Skin epidermis (tissue), 12 donors: ENCODE measurements around the gene TRAF3.

Source experiments
- H3K27ac ChIP-seq, 21 experiments: fragments of 200-600 bp; sonication (generic) in 11 of 21; one replicate each; pipeline ENCODE4 v1.5.0; 2020; ENCODE audit warnings: mild to moderate bottlenecking in 3 of 21, inconsistent platforms in 2 of 21, moderate library complexity in 2 of 21
- H3K4me3 ChIP-seq, 7 experiments: fragments of 200-600 bp; sonication (generic) in 2 of 7; one replicate each; pipeline ENCODE4 v1.5.0; 2020; ENCODE audit warnings: inconsistent platforms in 2 of 7, mild to moderate bottlenecking in 2 of 7, moderate library complexity in 1 of 7

The TRAF3 gene

DNA sequence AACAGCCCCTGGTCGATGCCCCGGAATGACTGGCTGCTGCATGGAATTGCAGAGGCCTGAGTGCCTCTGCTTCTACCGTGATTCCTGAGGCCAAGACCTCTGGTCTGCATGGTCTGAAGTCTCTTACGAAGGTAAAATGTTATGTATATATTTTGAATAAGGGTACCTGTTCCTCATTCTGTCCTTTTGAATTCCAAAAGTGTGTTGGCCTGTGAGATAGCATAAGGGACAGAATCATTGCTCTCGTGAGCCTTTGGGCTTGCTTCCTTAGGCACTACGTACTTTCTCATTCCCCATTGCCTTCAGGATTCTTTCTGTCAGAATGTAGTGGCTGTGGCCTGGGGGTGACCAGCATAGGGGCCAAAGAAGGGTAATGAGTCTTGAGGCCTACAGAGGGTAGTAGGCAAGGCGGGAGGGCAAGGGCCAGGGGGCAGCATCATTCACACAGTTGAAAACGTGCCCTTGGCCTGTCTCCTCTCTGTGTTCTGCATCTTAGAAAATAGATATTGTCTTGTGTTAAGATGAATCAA lies 19.5 kb downstream of the TRAF3 start:
- H3K27ac ChIP-seq = no peak overlapping the region
- H3K4me3 ChIP-seq = no peak overlapping the region

DNA sequence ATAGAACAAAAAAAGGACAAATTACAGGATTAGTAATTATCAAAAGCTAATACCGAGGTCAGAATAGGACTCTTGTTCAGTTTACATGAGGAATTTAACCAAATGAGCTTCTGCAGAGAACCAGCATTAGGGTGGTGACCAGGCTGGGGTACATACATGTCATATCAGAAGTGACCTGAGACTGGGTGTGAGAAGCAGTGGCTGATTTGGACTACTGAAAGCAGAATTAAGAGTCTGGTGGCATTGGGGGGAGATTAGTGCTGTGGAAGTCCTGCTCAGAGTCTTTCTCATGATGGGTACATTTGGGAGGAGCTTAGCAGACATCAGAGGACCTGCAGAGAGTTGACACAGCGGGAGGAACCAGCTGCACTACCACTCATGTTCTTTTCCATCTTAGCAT lies 21.7 kb downstream of the TRAF3 start:
- Histone ChIP-seq H3K27ac (peak overlapping the region in 1 of 21 experiments; percentile 4), H3K4me3 (no peak overlapping the region)

DNA sequence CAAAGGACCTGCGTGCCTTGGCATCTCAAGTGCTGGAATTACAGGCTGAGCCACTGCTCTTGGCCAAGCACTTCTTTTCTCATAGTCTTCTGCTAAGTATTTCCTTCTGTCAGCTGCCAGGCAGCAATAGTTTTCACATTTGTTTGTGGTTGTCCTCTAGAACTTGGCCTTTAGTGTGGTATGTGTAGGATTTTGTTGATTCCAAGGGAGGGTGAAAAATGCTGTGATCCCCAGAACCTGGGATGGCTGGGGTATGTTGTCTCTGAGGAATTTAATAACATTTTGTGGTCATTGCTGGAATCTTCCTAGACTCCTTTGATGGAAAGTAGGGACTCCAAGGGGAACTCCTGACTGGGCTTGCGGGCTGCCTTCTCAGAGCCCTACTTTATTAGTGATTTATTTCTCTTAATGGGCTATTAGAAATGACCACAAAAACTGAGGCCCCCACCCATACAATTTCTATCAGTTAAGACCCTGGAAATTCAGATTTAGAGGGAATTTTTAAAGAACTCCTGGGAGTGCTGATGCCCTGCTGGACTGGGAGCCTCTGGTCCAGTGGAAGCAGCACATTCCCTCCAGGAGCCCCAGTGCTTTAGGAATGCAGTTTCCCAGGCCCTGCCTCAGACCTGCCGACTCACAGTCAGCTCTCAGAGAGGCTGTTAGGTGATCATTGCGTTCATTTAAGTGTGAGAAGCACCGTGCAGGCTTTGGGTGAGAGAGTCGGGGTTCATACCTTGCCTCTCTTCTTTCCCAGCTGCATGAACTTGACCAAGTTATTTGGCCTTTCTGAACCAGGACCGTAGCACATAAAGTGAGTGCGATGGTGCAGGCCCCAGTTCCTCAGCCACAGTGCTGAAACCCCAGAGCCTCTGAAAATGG lies 22.7 kb downstream of the TRAF3 start:
- Histone ChIP-seq H3K4me3 (no peak overlapping the region), H3K27ac (peak overlapping the region in 6 of 21 experiments; percentile 11 to 65 (median 24))

DNA sequence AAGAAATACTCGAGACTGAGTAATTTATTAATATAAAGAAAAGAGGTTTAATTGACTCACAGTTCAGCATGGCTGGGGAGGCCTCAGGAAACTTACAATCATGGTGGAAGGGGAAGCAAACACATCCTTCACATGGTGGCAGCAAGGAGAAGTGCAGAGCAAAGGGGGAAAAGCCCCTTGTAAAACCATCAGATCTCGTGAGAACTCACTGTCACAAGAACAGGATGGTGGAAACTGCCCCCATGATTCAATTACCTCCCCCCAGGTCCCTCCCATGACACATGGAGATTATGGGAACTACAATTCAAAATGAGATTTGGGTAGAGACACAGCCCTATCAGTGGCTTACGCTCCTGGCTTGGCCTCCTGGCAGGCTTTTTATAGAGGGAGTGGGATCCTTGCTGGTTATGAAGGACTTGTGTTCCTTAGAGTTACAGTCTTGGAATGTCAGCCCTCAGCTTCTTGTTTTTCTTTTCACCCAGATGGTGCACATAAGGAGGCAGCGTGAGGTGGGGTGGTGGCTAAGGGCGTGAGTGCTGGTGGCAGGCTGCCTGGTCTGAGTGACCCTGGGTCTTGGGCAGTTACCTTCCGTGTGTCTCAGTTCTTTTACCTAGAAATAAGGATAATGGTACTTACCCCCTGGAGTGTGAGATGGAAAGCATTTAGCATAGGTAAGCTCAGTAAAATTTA lies 25.7 kb downstream of the TRAF3 start:
- no peak overlapping the region for H3K27ac ChIP-seq

DNA sequence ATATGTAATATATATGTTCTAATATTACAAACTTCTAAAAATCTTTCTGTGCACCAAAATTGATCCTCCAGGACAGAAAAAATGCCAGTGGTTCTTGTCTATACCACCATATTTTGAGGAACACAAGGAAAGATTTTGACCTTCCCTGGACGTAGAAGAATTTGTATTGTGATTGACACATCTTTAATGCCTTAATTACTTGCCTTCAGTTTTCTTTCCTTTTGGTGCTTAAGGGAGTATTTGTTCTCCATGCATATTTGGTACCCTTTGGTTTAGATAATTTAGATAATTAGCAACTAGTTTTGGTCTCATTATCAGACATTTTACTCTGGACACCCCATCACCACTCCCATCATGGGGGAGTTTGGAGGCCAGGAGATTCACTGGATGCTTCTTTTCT lies 27.6 kb downstream of the TRAF3 start:
- Histone ChIP-seq H3K27ac (peak overlapping the region in 3 of 21 experiments; percentile 32 to 79 (median 64)), H3K4me3 (no peak overlapping the region)

More for the DNA sequence above, 25.7 kb downstream of the TRAF3 start:
- H3K4me3 ChIP-seq = no peak overlapping the region

DNA sequence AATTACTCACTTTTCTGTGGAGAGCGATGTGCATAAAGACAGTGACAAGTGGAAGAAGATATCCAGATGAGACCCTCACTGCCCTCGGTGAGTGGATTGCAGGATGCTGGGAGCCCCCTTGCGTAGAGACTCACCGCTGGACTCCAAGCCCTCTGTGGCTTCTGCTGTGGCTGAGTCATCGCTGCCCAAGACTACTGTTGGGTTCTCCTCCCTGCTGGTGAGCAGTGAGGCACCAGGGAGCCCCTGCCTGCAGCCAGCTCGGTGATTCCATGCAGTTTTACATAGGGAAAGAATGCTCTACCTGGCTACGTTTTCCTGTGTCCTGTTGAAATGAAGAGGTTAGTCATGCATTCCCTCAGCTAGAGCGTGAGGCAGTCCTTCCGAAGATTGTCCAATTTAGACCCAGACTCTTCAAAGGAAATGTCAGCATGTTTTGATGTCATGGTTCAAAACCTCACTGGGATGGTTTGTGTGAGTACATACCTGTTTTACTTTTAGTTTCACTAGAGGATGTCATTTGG lies 28.2 kb downstream of the TRAF3 start:
- Histone ChIP-seq H3K4me3 (no peak overlapping the region), H3K27ac (peak overlapping the region in 6 of 21 experiments; percentile 32 to 79 (median 53))

DNA sequence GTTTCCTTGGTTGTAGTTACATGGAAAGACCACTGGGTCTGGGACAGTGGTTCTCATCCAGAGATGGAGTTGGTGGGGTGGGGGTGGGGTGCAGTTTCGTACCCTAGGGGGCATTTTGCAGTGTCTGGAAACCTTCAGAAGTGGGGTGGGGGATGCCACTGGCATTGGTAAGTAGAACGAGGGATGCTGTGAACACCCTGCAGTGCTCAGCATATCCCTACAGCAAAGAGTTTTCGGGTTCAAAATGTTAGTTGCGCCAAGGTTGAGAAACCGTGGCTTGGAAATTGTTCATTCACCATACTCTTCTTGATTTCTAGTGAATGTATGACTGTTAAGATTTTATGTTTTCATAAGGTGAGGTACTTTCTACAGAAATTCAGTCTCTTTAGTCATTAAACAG lies 28.7 kb downstream of the TRAF3 start:
- no peak overlapping the region for H3K4me3 ChIP-seq
- peak overlapping the region in 6 of 21 experiments; percentile 32 to 79 (median 48) for H3K27ac ChIP-seq

DNA sequence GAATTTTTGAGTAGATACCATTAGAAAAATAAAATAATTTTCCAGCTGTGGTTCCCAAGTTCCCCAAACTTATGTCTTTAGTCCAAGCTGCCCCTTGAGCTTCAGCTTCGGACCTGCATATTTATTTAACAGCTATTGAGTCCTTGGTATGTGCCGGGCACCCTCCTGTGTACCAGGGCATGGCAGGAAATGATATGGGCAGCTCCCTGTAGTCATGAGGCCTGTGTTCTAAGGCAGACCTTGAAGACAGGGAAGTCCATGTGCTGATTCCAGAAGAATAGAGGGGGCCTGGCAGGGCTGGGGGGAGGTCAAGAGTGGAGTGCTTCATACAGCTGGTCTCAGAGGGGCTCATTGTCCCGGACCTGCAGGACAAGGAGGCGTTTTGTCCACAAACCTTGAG lies 29.2 kb downstream of the TRAF3 start:
- H3K27ac ChIP-seq = peak overlapping the region in 7 of 21 experiments; percentile 7 to 79 (median 40)
- H3K4me3 ChIP-seq = no peak overlapping the region

DNA sequence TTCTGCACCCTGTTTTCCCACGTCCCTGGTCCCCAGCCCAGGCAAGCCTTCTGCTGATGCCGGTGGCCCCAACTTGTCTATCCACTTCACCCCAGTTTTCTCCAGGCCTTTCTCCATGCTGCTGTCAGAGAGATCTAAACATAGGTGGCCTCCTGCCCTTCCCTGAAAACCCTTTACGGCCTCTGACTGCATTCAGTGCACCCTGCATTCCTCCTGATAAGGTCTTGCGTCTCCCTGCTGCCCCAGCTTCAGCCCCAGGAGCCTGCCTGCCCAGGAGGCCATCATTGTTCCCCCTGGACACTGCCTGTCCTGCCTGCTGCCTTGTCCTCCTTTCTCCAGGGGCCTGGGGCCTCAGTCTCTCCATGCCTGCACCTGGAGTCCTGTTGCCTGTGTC lies 29.8 kb downstream of the TRAF3 start:
- H3K27ac ChIP-seq = peak overlapping the region in 9 of 21 experiments; percentile 7 to 79 (median 38)
- no peak overlapping the region for H3K4me3 ChIP-seq

DNA sequence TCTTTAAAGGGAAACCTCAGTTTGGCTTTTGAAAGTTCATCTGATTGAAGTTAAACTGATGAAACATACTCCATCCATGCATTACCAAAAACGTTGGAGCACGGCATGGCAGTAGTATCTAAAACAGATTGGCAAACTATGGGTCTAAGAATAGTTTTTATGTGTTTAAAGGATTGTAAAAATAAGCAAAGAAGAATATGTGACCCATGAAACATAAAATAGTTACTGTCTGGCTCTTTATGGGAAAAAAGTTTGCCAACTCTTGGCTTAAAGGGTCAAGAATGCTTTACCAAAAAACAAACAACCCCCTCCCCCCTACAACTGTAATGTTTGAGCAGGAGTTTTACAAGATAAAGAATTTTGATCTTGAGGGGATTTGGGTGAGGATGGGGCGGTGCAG lies 32.6 kb downstream of the TRAF3 start:
- Histone ChIP-seq H3K4me3 (no peak overlapping the region), H3K27ac (peak overlapping the region in 1 of 21 experiments; percentile 1)

DNA sequence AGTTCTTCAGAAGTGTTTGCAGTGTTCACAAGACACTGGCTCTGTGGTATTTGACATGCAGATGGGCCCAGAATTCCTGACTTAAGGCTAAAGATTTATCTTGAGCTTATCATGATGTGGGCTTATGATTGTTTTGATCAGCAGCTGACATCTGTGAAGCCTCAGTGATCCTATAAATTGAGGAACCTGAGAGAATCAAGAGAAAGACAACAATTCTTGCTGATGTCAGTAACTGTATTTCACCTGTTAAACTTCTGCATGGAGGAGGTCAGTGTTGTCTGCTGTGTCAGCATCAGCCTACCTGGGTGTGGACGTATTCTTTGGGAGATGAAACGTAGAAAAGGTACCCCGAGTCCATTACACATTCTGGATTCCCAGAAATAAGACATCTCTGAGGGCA lies 33.3 kb downstream of the TRAF3 start:
- Histone ChIP-seq H3K4me3 (no peak overlapping the region), H3K27ac (peak overlapping the region in 1 of 21 experiments; percentile 1)

DNA sequence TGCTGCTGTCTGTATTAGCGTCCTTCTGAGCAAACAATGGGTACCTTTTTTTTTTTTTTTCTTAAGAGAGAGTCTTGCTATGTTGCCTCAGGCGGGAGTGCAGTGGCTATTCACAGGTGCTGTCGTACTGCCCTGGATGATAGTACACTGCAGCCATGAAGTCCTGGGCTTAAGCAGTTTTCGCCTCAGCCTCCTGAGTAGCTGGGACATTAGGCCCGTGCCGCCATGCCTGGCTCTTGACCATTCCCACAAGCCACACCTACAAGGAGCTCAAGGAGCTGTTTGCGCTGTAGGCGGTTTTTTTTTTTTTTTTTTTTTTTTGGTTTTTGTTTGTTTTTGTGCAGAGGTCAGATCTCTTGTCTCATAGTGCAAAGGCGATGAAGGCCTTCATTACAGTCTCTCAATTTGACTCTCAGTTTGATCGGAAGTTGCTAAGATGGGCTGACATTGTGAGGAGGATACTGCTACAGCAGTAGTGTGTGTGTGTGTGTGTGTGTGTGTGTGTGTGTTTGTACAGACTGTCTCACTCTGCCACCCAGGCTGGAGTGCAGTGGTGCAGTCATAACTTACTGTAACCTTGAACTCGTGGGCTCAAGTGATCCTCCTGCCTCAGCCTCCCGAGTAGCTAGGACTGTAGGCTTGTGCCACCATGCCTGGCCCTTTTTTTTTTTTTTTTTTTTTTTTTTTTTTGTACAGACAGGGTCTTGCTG lies 34.2 kb downstream of the TRAF3 start:
- no peak overlapping the region for H3K4me3 ChIP-seq
- no peak overlapping the region for H3K27ac ChIP-seq

DNA sequence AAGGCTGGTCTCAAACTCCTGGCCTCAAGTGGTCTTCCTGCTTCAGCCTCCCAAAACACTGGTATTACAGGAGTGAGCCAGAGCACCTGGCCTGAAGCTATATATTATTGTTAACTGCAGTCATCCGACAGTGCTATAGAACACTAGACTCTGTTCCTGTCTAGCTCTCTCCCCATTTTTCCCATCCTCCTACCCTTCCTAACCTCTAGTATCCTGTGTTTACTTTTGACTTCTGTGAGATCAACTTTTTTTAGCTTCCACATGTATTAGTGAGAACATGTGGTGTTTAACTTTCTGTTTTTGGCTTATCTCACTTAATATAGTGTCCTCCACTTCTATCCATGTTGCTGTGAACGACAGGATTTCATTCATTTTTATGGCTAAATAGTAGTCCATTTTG lies 34.7 kb downstream of the TRAF3 start:
- Histone ChIP-seq H3K4me3 (no peak overlapping the region), H3K27ac (no peak overlapping the region)

DNA sequence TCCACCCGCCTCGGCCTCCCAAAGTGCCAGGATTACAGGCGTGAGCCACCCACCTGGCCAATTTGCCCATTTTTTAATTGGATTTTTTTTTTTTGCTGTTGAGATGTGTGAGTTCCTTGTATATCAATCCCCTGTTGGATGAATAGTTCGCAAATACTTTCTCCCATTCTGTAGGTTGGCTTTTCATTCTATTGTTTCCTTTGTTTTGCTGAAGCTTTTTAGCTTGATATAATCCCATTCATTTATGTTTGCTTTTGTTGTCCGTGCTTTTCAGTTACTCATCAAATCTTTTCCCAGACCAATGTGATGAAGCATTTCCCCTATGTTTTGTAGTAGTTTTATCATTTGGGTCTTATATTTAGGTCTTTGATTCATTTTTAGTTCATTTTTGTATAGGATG lies 36.4 kb downstream of the TRAF3 start:
- Histone ChIP-seq H3K27ac (no peak overlapping the region), H3K4me3 (no peak overlapping the region)

DNA sequence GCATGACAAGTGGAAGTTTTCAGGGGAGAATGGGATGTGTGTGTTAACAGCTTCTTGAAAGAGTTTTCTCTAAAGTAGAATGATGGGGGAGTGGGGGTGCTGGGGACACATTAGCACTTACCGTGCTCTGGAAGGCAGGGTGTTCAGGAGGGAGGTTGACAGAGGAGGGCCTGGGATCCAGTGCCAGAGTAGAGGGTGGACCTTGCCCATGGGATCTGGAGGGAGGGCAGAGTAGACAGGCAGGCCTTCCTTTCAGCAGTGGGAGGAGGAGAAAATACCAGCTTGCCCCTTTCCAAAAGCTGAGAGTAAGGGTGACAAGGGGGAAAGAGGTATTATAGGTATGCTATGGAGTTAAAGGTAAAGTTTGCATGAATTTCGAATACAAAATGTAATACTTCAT lies 40.1 kb downstream of the TRAF3 start:
- Histone ChIP-seq H3K4me3 (no peak overlapping the region), H3K27ac (no peak overlapping the region)

DNA sequence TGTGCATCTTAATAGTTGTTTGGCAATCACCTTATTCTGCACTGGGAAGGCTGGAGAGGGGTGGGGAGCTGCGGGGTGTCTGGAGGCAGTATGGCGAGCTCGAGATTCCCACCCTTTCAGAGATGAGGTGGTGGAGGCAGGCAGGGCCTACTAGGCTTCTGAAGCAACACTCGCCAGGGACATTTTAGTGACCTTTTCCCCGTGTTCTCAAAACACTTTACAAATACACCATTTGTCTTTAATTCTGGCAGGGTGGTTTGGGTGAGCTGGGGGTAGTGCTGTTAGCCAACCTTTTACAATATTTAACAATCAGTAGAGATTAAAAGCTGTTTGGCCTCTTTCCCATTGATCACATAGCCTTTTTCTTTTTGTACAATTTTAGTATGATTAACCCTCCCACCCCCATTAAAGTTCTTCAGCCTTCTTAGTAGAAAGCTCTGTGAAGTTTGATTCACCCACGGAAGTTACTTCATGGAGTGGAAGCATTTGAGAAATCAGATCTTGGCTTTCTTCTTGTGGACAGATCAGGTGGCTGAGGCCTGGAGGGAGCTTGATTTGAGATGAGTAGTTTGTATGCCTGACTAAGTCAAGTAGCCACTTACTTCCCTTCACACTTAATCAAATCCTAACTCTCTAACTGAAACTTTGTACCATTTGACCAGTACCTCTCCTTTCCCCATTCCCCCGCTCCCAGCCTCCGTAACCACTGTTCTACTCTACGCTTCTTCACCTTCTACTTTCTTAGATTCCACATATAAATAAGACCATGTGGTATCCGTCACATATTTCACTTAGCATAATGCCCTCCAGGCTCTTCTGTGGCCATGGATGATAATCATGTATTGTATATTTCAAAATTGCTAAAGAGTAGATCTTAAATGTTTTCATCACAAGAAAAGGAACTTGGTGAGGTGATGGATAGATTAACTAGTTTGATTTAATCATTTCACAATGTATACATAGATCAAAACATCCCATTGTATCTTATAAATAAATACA lies 41.0 kb downstream of the TRAF3 start:
- no peak overlapping the region for H3K4me3 ChIP-seq
- H3K27ac ChIP-seq = peak overlapping the region in 3 of 21 experiments; percentile 20 to 73 (median 66)

DNA sequence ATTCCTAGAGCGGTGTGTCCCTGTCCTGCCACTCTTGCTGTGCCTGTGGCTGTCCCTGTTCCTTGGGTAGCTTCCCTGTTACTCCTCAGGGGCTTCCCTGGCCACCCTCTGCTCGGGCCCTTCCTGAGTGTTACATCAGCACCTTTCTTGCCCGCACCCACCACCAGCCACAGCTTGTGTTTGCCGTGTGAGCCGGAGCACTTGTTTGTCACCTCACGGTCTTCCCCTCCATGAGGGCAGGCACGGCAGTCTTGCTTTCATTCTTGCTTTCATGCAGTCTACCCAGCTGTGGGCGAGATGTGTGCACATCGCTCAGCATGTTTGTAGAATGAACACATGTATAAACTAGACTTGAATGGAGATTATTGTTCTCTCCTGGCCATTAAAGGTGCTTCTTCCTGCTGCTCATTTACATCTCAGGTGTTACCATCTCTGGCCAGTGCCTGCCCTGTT lies 42.0 kb downstream of the TRAF3 start:
- peak overlapping the region in 10 of 21 experiments; percentile 15 to 73 (median 48) for H3K27ac ChIP-seq
- H3K4me3 ChIP-seq = peak overlapping the region in 1 of 7 experiments; percentile 21

DNA sequence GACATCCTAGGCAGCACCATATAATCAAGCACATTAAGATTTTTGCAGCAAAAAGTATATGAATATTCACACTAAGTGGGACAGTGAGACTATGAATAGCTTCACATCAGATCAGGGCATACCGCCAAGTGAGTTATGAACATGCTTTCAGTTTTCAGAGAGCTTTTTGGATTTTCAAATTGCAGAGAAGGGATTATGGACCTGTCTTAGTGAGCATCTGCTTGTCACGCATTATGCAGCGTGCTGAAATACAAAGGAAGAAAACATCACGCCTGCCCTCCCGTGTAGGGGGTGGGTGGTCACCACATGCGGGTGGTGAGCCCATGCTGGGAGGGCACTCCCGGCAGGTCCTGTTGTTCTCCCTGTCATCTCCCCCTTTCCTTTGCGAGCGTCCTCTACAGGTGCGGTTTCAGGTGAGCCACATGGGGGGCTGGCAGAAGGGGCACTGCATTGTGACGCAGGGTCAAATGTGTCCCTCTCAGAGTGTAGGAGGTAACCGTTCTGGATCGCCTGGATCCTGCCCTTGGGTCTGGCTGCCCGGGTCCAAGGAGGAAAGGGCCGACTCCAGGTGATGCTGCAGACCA lies 42.6 kb downstream of the TRAF3 start:
- Histone ChIP-seq H3K4me3 (peak overlapping the region in 1 of 7 experiments; percentile 21), H3K27ac (peak overlapping the region in 7 of 21 experiments; percentile 14 to 73 (median 47))
